Activated T-helper 1 cell treated with anti-CD3 and anti-CD28 coated beads, Interleukin-12 subunit alpha, Interleukin-12 subunit beta, Interleukin-2, Interleukin-4 antibody, amounts not matched to agents 30 ng/mL and 10 ng/mL and 1 ng/mL, durations not matched to agents 14 hours and 24 hours and 36 hours (primary cell): ENCODE results near the gene RPAP2. TPM values are rescaled to one million over a fixed set of nuclear protein-coding genes. Genes with fewer than 3 reads are reported as not detected.
"Not testable (repeated sequence)": the region's sequence is repeated elsewhere in the genome, so short reads cannot be mapped to it uniquely, and the experiment has no call there.

Source experiments
- DNase-seq: peaks from one replicate; pipeline ENCODE4 v3.0.0; 2021; ENCODE audit warnings: low spot score
- H3K27ac Mint-ChIP-seq: one replicate; pipeline ENCODE4 v1.8.0; 2021; ENCODE audit warnings: mild to moderate bottlenecking, mixed read lengths
- H3K27me3 Mint-ChIP-seq: one replicate; pipeline ENCODE4 v1.8.0; 2022; ENCODE audit warnings: mild to moderate bottlenecking, moderate library complexity, mixed read lengths; ENCODE audit not compliant: insufficient read depth
- H3K36me3 Mint-ChIP-seq: one replicate; pipeline ENCODE4 v1.8.0; 2021; ENCODE audit warnings: low read depth, mixed read lengths
- H3K4me1 Mint-ChIP-seq: one replicate; pipeline ENCODE4 v1.8.0; 2021; ENCODE audit warnings: low read depth, mixed read lengths
- H3K4me3 Mint-ChIP-seq: one replicate; pipeline ENCODE4 v1.8.0; 2021; ENCODE audit warnings: mild to moderate bottlenecking, moderate library complexity, mixed read lengths
- H3K9me3 Mint-ChIP-seq: one replicate; pipeline ENCODE4 v1.8.0; 2021; ENCODE audit warnings: mixed read lengths
- intact Hi-C: fragments of 100-400 bp; cut with micrococcal nuclease; formaldehyde crosslinking; loops from one replicate; pipeline ENCODE4 v1.15.1; 2024
- total RNA-seq: library from RNA; stranded (reverse); gene quantifications from 2 replicates; pipeline ENCODE4 v1.2.3, GENCODE V29; 2022

RPAP2 gene
- total RNA-seq, 1 donor from 2014 or later, result 42.0 TPM

DNA sequence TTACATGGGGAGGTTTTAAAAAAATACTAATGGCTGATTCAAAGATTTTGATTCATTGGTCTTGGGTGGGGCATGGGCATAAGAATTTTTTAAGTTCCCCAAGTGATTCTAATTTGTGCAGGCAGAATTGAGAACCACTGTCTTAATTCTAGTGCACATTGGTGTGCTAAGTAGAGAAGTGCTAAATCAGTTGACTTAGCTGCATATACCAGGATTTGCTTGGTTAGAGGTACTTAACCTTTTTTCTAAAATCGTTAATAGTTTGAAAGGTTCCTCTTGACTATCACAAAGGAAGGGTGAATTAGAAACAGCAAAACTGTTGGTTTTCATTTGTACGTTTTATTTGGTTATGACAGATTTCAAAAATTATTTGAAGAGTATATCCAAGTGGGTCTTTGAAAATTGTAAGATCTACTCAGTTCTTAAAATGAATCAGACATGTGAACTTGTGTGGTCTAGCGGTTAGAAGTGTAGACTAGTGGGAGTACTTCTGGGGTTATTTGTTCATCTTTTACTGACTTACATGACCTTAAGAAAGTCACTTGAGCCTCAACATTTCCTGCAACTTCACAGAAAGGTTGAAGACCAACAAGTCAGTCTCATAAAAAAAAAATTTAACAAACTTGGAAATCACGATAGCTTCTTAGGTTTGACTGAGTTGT is 66.7 kb downstream of the RPAP2 start:
- peak; percentile 10 for DNase-seq
- Mint-ChIP-seq H3K27me3 (no peaks in the 10 kb centered on the region), H3K9me3 (no peaks in the 10 kb centered on the region), H3K27ac (peak overlapping the region; percentile 76), H3K4me3 (peak overlapping the region; percentile 3), H3K4me1 (peaks cover 59% of the 10 kb centered on the region), H3K36me3 (peaks cover 49% of the 10 kb centered on the region)
- intact Hi-C loops, result loop anchor here (1.0 to 2.0 kb wide), 7 partner anchors 49 to 809 kb away; partner anchors contain the start of gene GFI1

DNA sequence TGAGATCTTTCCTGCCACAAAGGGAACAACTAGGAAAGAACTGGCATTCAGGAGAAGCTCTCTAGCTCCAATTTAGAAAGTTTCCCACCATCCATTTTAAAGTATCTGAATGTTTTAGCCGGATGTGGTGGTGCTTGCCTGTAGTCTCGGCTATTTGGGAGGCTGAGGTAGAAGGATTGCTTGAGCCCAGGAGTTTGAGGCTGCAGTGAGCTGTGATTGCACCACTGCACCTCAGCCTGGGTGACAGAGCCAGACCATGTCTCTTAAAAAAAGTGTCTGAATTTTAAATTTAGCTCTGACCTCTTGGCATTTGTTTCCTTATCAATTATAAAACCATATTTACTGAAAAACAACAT is 67.2 kb downstream of the RPAP2 start:
- H3K36me3 Mint-ChIP-seq, result peaks cover 44% of the 10 kb centered on the region
- DNase-seq, result no peak
- H3K4me3 Mint-ChIP-seq, result peak overlapping the region; percentile 3
- intact Hi-C loops, result no loop called here
- H3K9me3 Mint-ChIP-seq, result no peaks in the 10 kb centered on the region
- H3K27ac Mint-ChIP-seq, result peak overlapping the region; percentile 76
- no peaks in the 10 kb centered on the region for H3K27me3 Mint-ChIP-seq
- H3K4me1 Mint-ChIP-seq, result peaks cover 58% of the 10 kb centered on the region

DNA sequence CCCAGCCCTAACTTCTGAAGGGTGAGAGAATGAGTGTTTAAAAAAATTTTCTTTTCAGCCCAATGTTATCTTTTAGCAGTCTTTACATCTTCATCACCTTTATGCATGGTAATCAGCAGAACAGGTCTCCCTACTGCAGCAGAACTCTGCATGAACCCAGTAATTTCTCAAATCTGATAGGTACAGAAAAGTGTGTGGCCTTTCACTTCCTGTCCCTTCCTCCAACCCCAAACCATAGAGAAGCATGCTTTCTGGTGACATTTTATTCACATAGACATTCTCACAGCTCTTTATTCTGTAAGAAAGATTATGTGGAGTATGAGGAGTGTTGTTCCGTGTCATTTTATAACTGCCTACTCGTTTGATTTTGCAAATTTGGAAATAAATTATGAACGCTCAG is 68.6 kb downstream of the RPAP2 start:
- Mint-ChIP-seq H3K4me1 (peaks cover 59% of the 10 kb centered on the region), H3K36me3 (peaks cover 41% of the 10 kb centered on the region), H3K9me3 (no peaks in the 10 kb centered on the region), H3K27me3 (no peaks in the 10 kb centered on the region), H3K27ac (peak overlapping the region; percentile 4), H3K4me3 (peak overlapping the region; percentile 16)
- no peak for DNase-seq
- intact Hi-C loops, result no loop called here

- intact Hi-C loops, result no loop called here
- no peak overlapping the region for H3K27ac Mint-ChIP-seq
- no peak for DNase-seq
- no peak overlapping the region for H3K4me3 Mint-ChIP-seq
- H3K27me3 Mint-ChIP-seq, result no peaks in the 10 kb centered on the region
- H3K4me1 Mint-ChIP-seq, result peaks cover 36% of the 10 kb centered on the region
- peaks cover 27% of the 10 kb centered on the region for H3K36me3 Mint-ChIP-seq
- no peaks in the 10 kb centered on the region for H3K9me3 Mint-ChIP-seq
These were observed 73.3 kb downstream of the RPAP2 start for GRCh38 chr1:92372164-92372563.

GRCh38 chr1:92374223-92374622 is 75.4 kb downstream of the RPAP2 start:
- H3K27ac Mint-ChIP-seq, result peak overlapping the region; percentile 34
- no peaks in the 10 kb centered on the region for H3K9me3 Mint-ChIP-seq
- DNase-seq, result no peak
- intact Hi-C loops, result no loop called here
- peaks cover 26% of the 10 kb centered on the region for H3K36me3 Mint-ChIP-seq
- H3K4me1 Mint-ChIP-seq, result peaks cover 21% of the 10 kb centered on the region
- no peaks in the 10 kb centered on the region for H3K27me3 Mint-ChIP-seq
- H3K4me3 Mint-ChIP-seq, result no peak overlapping the region

- peaks cover 31% of the 10 kb centered on the region for H3K4me1 Mint-ChIP-seq
- peaks cover 27% of the 10 kb centered on the region for H3K36me3 Mint-ChIP-seq
- H3K9me3 Mint-ChIP-seq, result peaks cover 5% of the 10 kb centered on the region
- H3K27me3 Mint-ChIP-seq, result no peaks in the 10 kb centered on the region
- no peak for DNase-seq
- H3K4me3 Mint-ChIP-seq, result no peak overlapping the region
- intact Hi-C loops, result no loop called here
- H3K27ac Mint-ChIP-seq, result no peak overlapping the region
These were observed 77.5 kb downstream of the RPAP2 start for GRCh38 chr1:92376345-92376744.

DNA sequence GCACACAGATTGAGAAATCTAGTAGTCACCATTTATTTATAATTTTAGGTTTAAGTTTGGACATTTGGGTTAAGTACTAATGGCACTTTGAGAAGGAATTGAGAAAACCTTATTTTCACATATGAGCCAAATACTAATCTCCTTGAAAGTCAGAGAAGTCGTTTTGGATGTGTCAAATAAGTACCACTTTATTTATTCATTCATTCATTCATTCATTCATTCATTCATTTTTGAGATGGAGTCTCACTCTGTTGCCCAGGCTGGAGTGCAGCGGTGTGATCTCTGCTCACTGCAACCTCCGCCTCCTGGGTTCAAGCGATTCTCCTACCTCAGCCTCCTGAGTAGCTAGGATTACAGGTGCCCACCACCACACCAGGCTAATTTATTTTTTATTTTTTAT is 79.1 kb downstream of the RPAP2 start:
- H3K27me3 Mint-ChIP-seq, H3K4me3 Mint-ChIP-seq, DNase-seq, H3K9me3 Mint-ChIP-seq, H3K27ac Mint-ChIP-seq, intact Hi-C loops: not testable (repeated sequence)
- Mint-ChIP-seq H3K4me1 (peaks cover 26% of the 10 kb centered on the region), H3K36me3 (peaks cover 30% of the 10 kb centered on the region)

GRCh38 chr1:92380867-92381266 is 82.0 kb downstream of the RPAP2 start:
- Mint-ChIP-seq H3K9me3 (peaks cover 8% of the 10 kb centered on the region), H3K27me3 (no peaks in the 10 kb centered on the region), H3K4me1 (peaks cover 16% of the 10 kb centered on the region)

DNA sequence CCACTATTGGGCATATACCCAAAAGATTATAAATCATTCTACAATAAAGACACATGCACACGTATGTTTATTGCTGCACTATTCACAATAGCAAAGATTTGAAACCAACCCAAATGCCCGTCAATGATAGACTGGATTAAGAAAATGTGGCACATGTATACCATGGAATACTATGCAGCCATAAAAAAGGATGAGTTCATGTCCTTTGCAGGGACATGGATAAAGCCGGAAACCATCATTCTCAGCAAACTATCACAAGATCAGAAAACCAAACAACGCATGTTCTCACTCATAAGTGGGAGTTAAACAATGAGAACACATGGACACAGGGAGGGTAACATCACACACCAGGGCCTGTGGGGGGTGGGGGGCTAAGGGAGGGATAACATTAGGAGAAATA is 95.1 kb downstream of the RPAP2 start:
- intact Hi-C loops, H3K27me3 Mint-ChIP-seq, DNase-seq, H3K4me3 Mint-ChIP-seq, H3K27ac Mint-ChIP-seq, H3K4me1 Mint-ChIP-seq: not testable (repeated sequence)
- Mint-ChIP-seq H3K9me3 (peaks cover 45% of the 10 kb centered on the region), H3K36me3 (peaks cover 43% of the 10 kb centered on the region)

More at GRCh38 chr1:92380867-92381266, 82.0 kb downstream of the RPAP2 start:
- no peak for DNase-seq
- Mint-ChIP-seq H3K36me3 (peaks cover 37% of the 10 kb centered on the region), H3K4me3 (no peak overlapping the region), H3K27ac (no peak overlapping the region)
- intact Hi-C loops, result no loop called here

DNA sequence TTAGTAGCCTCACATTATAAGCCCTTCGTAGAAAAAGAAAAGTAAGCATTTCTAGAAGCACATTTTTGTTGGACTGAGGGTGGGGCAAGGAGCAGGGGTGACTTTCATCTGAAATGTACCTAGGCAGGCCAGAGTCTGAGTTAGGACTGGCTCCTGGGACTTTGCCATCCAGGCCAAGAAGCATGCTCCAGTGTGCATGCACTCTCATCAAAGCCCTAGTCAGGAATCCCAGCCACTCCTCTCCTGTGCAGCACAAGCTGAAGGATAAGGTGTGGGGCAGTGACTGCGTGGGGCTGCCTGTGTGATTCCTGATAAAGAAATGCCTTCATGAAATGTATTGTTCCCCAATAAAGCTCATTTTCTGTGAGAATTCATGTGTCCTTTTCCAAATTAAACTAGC is 99.7 kb downstream of the RPAP2 start:
- DNase-seq, result no peak
- Mint-ChIP-seq H3K4me3 (no peak overlapping the region), H3K9me3 (peaks cover 32% of the 10 kb centered on the region), H3K36me3 (peaks cover 21% of the 10 kb centered on the region), H3K27ac (no peak overlapping the region), H3K27me3 (no peaks in the 10 kb centered on the region), H3K4me1 (peaks cover 10% of the 10 kb centered on the region)
- intact Hi-C loops, result no loop called here

- intact Hi-C loops, result no loop called here
- peaks cover 19% of the 10 kb centered on the region for H3K36me3 Mint-ChIP-seq
- no peak for DNase-seq
- H3K4me3 Mint-ChIP-seq, result no peak overlapping the region
- no peaks in the 10 kb centered on the region for H3K27me3 Mint-ChIP-seq
- H3K9me3 Mint-ChIP-seq, result peaks cover 29% of the 10 kb centered on the region
- no peak overlapping the region for H3K27ac Mint-ChIP-seq
- peaks cover 10% of the 10 kb centered on the region for H3K4me1 Mint-ChIP-seq
These were observed 100.2 kb downstream of the RPAP2 start for GRCh38 chr1:92399076-92399475.

DNA sequence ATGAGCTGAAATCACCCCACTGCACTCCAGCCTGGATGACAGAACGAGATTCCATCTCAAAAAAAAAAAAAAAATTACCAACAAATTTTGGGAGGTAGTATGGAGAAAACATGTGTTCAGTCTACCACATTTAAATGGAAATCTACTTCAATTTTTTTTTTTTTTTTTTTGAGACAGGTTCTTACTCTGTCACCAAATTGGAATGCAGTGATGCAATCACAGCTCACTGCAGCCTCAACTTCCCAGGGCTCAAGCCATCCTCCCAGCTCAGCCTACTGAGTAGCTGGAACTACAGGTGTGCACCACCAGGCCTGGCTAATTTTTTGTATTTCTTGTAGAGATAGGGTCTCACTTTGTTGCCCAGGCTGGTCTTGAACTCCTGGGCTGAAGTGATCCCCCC is 105.8 kb downstream of the RPAP2 start:
- Mint-ChIP-seq H3K27ac (no peak overlapping the region), H3K4me1 (peaks cover 17% of the 10 kb centered on the region), H3K36me3 (peaks cover 7% of the 10 kb centered on the region), H3K27me3 (no peaks in the 10 kb centered on the region), H3K9me3 (peaks cover 32% of the 10 kb centered on the region), H3K4me3 (no peak overlapping the region)
- intact Hi-C loops, result no loop called here
- no peak for DNase-seq

DNA sequence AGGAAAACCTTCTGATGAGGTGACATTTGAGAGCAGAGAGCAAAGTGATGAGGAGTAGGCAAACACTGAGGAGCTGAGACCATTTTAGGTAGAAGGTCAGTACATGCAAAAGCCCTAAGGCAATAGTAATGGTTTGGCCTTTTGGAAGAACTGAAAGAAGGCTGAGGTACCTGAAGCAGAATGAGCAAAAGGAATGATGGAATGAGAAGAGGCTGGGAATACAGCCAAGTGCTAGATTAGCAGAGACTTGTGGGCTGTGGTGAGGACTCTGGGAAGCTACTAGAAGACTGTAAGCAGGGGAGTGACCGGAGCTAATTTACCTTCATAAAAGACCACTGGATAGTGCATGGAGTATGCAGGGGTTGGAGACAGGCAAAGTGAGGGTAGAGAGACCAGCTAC is 110.0 kb downstream of the RPAP2 start:
- Mint-ChIP-seq H3K27ac (no peak overlapping the region), H3K36me3 (peaks cover 3% of the 10 kb centered on the region), H3K4me3 (no peak overlapping the region), H3K4me1 (peaks cover 35% of the 10 kb centered on the region), H3K27me3 (no peaks in the 10 kb centered on the region), H3K9me3 (peaks cover 5% of the 10 kb centered on the region)
- intact Hi-C loops, result no loop called here
- no peak for DNase-seq
